Ramos (cell line): ENCODE measurements around the gene VIPR2.

Experiments
- in situ Hi-C: fragments of 300-500 bp; cut with MboI; formaldehyde crosslinking; loops from one replicate; pipeline ENCODE4 v1.14.3; 2022; ENCODE audit warnings: low sequenced_read_pairs; ENCODE audit not compliant: unreplicated experiment

VIPR2 gene

GRCh38 chr7:159032322-159032721 lies 112.3 kb downstream of the VIPR2 start:
- in situ Hi-C loops: no loop called here

DNA sequence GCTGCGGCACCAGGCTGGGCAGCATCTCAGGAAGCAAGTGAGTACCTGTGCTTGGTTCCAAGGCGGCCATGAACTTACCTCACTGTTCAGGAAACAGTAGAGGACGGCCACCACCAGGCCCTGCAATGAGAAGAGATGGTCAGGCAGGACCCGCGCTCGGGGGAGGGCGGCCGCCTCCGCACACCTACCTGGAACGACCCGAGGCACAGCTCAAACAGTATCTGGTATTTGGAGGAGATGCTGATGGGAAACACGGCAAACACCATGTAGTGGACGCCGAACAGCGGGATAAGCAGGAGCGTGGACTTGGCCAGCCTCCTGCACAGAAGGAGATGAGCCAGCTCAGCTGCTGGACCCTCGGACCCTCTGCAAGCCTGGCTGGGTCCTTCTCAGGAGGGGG lies 112.9 kb downstream of the VIPR2 start:
- in situ Hi-C loops: no loop called here

DNA sequence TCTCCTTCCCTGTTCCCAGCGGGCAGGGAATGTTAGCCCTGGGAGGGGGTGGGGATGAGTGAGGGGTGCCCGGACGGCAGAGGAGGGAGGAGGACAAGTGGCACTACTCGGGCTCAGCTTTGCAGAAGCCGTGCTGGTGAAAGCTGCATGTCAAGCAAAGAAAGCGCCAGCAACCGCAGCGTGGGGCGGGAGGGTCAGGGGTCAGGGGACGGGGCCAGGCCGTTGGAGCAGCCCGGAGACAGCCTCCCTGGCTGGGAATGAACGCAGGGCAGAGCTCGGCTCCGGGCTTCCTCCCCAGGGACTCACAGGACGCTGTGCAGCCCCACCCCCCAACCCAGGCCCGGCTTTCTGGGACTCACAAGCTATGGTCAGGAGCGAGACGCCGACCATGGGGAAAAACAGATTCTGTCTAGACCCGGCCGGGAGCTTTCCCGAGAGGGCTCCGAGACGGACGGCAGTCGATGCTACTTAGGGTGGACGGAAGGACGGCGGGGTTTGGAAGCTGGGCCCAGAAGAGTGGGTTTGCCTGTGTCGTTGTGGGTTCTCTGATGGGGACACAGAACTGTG lies 113.4 kb downstream of the VIPR2 start:
- in situ Hi-C loops: no loop called here

DNA sequence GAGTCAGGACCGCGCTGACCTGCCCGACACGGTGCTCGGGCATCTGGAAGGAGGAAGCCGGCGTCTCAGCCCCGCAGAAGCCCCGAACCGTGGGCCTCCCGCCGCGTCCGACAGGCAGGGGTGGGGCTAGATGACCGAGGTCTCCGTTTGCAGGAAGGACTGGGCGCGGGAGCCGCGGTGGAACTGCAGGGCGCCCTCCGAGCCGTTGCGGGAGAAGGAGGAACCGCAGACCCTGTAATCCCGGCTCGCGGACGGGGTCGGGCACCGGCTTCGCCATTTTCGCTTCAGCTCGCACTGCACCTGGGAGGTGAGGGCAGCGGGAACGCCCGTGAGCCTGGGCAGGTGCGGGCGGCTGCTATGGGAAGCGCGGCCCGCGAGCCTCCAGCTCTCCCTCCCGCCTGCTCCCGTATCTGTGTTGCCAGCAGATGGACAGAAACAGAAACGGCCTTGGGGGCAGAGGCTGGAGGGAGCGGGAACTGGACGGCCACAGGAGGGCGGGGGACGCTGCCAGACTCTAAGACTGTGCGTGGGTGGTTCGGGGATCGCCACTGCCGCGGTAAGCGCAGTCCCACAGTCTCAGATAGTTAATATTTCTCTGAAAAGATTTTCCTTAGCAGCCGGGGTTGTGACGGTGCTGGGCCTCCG lies 114.1 kb downstream of the VIPR2 start:
- in situ Hi-C loops: no loop called here

- in situ Hi-C loops: no loop called here
These were observed 115.9 kb downstream of the VIPR2 start for GRCh38 chr7:159028508-159029401.

- in situ Hi-C loops: no loop called here
These were observed 116.7 kb downstream of the VIPR2 start for GRCh38 chr7:159027789-159028507.

- in situ Hi-C loops: no loop called here
These were observed 117.4 kb downstream of the VIPR2 start for GRCh38 chr7:159027056-159027788.

GRCh38 chr7:159026271-159027055 lies 118.2 kb downstream of the VIPR2 start:
- in situ Hi-C loops: no loop called here

GRCh38 chr7:159025161-159025779 lies 119.4 kb downstream of the VIPR2 start:
- in situ Hi-C loops: no loop called here

DNA sequence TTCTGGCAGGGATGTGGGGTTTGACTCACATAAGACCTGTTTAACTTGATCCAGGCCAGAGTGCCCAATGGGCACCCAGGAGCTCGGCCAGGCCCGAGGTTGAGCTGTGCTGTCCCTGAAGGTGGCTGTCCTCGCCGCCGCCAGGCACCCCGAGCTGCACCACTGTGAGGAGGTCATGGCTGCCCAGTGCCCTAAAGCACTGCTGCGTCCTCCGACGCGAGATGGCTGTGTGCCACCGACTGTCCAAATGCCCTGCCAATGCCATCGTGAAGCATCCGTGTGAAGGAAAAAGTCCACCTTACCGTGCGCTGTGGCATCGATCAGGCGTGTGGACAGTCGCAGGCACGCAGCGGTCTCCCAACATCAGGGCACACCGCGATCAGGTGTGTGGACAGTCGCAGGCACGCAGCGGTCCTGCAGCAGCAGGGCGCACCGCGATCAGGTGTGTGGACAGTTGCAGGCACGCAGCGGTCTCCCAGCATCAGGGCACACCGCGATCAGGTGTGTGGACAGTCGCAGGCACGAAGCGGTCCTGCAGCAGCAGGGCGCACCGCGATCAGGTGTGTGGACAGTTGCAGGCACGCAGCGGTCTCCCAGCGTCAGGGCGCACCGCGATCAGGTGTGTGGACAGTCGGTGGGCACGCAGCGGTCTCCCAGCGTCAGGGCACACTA lies 120.3 kb downstream of the VIPR2 start:
- in situ Hi-C loops: no loop called here

- in situ Hi-C loops: no loop called here
These were observed 120.9 kb downstream of the VIPR2 start for GRCh38 chr7:159023746-159024145.

- in situ Hi-C loops: no loop called here
These were observed 121.5 kb downstream of the VIPR2 start for GRCh38 chr7:159023206-159023605.

DNA sequence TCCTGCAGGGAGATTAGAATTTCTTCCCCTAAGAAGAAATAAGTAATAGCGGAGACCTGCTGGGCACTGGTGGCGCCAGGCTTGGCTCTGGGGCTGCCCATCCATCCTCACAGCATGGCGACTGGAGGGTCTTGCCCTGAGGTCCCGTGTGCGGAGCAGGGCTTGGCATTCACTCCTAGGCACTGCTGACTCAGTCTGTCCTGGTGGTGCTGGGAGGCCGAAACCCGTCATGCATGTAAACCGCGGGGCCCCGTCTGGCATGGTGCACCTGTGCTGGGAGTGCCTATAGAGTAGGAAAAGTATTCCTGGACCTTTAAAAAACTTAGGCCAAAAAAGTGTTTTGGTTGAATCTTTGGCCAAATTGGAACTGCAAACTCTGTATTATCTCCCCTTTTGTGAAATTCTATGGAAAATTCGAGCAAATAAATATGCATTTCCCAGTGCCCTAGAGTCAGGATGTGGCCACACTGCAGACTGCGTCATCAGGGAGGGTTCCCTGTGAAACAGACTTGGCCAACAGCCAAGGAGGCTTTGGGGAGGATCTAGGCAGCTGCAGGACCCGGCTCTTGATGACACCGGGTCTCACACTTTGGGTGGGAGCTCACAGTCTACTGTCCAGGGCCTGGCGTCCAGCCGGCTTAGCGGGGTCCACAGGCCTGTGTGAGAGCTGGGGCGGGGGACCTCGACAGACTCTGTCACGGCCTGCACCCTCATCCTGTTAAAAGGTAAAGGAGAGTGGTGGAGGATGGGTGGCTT lies 122.3 kb downstream of the VIPR2 start:
- in situ Hi-C loops: no loop called here

GRCh38 chr7:159020987-159021386 lies 123.7 kb downstream of the VIPR2 start:
- in situ Hi-C loops: no loop called here

GRCh38 chr7:159019111-159019510 lies 125.6 kb downstream of the VIPR2 start:
- in situ Hi-C loops: no loop called here

DNA sequence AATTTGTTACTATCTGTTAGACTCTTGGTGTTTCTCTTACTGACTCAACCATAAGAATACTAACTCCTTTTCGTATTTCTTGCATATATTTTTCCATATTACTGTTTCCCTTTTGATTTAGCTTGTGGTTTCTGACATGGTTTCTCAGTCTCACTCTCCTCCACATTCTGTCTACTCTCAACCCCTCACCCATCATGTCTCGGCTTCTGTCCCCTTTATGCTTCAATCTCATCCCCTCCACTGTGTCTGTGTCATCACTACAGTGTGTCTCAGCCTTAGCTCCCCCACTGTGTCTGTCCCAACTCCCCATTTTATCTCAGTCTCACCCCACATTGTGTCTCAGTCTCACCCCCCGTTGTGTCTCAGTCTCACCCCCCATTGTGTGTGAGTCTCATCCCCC lies 126.9 kb downstream of the VIPR2 start:
- in situ Hi-C loops: no loop called here

DNA sequence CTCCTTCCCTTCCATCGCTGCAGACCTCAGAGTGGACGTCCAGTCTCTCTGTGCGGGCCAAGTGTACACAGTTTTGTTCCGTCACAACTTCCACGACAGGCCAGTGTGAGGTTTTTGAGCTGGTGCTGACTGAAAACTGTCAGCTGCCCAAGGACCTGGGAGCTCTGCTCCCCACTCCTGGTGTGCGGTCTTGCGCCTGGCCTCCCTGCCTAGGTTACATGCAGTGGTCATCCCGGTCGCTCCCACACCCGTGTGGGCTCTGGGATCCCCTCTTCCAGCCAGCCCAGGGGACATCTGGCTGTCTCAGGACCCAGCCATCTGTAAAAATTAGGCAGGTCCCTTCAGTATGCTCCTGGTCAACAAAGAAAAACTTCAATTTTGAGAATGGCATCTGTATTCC lies 127.5 kb downstream of the VIPR2 start:
- in situ Hi-C loops: no loop called here

GRCh38 chr7:159016591-159016990 lies 128.1 kb downstream of the VIPR2 start:
- in situ Hi-C loops: no loop called here
